Stimulated activated CD4-positive, alpha-beta T cell treated with anti-CD3 and anti-CD28 coated beads, Interleukin-15, amount 100 ng/mL, for 24 hours (primary cell): ENCODE measurements around the gene SNTG2.

Source experiments
- DNase-seq: peaks from one replicate; pipeline ENCODE4 v3.0.0-alpha.2; 2020

SNTG2 gene

DNA sequence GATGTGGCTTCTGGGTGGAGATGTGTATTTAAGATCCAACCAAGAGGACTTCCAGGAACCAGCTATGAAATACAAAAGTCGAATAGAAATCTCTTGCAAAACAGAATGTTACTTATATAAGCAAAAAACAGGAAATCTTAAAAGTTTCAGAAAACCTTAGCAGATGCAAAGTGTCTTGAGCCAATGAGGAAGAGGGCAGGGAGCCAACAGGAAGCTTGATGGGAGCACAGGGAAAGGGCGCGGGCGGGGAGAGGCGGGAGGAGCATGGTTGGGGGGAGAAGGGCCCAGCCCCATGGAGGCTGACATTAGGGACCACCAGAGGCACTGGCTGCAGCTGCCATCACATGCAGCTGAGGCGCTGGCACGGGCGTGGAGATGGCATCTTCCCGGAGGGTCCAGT is 203.3 kb downstream of the SNTG2 start:
- no peak for DNase-seq

- DNase-seq, result no peak
Observed at GRCh38 chr2:1154710-1155594, 204.3 kb downstream of the SNTG2 start.

GRCh38 chr2:1156059-1156458 is 205.4 kb downstream of the SNTG2 start:
- no peak for DNase-seq

DNA sequence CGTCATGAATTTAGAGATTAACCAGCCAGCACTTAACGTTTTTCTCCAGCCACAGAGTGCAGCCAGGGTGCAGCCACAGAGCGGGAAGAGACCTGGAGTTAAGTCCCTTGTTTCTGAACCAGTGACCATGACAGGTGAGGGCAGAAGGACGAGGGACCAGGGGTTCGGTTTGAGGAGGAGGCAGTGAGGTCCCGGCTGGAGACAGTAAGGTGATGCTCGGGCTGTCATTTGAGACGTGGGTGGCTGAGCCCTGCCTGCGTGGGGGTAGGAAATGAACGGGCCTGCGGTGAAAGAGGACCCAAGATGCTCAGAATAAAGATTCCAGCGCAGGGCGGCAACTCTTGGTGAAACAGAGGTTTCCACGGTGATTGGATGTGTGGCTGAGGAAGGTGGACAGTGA is 205.9 kb downstream of the SNTG2 start:
- DNase-seq, result no peak

GRCh38 chr2:1157107-1157506 is 206.5 kb downstream of the SNTG2 start:
- DNase-seq, result no peak

- DNase-seq, result no peak
Observed at GRCh38 chr2:1159013-1159412, 208.4 kb downstream of the SNTG2 start.

- no peak for DNase-seq
Observed at GRCh38 chr2:1162246-1162645, 211.6 kb downstream of the SNTG2 start.

DNA sequence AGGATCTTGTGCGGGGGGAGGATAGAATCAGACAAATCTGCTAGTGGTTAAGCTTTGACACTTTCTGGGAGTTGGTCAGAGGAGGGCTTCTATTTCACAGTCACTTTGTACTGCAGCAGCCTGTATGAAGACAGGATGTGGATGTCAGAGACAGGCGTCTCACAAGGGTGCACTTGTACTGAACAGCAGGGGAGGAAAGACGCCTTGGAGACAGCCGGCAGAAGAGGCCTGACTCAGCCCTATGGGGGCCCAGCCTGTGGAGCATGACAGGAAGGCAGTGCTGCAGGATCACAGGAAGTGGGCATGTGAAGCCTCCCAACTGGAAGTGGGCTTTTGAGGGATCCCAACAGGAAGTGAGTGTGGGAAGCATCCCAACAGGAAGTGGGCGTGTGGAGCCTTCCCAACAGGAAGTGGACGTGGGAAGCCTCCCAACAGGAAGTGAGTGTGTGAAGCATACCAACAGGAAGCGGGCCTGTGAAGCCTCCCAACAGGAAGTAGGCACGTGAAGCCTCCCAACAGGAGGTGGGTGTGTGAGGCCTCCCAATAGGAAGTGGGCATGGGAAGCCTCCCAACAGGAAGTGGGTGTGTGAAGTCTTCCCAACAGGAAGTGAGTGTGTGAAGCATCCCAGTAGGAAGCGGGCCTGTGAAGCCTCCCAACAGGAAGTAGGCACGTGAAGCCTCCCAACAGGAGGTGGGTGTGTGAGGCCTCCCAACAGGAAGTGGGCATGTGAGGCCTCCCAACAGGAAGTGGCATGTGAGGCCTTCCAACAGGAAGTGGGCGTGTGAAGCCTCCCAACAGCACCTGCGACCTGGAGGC is 212.3 kb downstream of the SNTG2 start:
- peak; percentile 60 for DNase-seq

GRCh38 chr2:1166976-1167375 is 216.3 kb downstream of the SNTG2 start:
- DNase-seq, result no peak

DNA sequence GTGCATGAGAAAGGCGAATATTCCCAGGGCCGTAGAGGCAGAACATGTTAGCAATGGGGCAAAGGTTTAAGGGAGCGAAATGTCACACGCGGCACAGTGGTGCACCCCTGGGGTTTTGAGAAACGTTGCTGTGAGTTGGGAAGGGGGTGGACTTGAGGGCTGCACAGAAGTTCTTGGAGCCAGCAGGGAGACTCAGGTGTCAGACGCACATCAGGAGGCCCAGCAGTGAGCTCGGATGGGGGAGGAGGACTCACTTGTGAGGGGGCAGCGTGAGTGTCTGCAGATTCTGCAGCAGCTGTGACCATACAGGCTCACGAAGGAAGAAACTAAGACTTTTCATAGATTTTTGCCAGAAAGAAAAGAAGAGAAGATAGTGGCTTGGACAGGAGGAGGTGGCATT is 218.2 kb downstream of the SNTG2 start:
- DNase-seq, result no peak

- no peak for DNase-seq
Observed at GRCh38 chr2:1169291-1169949, 218.8 kb downstream of the SNTG2 start.

- no peak for DNase-seq
Observed at GRCh38 chr2:1170241-1170640, 219.6 kb downstream of the SNTG2 start.

DNA sequence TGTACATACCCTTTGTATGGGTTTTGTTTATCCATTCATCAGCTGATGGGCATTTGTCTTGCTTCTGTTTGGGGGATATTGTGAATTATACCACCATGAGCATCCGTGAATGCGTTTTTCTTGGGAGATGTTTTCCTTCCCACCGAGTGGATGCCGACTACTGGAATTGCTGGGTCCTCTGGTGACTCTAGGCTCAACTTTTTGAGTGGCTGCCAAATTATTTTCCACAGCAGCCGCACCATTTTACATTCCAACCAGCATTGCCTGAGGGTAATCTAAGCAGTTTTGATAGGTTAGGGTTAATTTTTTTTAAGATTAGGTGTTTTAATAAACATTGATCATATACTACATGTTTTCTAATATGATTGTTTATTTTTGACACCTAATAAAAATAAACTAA is 220.1 kb downstream of the SNTG2 start:
- DNase-seq, result no peak

- DNase-seq, result no peak
Observed at GRCh38 chr2:1173528-1173927, 222.9 kb downstream of the SNTG2 start.

DNA sequence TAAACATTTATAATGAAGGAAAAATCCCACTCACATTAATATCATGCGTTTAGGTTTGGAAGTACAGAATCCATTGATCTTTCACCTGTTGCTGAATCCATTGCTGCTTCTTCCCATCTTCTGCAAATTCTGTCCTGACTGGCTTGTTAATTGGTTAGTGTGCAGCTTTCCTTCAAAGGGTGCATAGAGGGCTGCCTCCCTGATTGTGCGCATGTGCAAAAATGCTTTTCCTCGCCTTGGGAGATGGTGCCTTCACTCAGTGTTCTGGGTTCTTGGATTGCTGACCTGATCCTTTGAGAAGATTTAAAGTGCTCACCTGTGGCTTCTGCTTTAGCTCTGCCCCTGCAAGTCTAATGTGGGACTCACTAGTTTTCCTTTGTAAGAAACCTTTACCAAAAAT is 231.2 kb downstream of the SNTG2 start:
- DNase-seq, result no peak

- DNase-seq, result no peak
Observed at GRCh38 chr2:1183300-1183699, 232.7 kb downstream of the SNTG2 start.

DNA sequence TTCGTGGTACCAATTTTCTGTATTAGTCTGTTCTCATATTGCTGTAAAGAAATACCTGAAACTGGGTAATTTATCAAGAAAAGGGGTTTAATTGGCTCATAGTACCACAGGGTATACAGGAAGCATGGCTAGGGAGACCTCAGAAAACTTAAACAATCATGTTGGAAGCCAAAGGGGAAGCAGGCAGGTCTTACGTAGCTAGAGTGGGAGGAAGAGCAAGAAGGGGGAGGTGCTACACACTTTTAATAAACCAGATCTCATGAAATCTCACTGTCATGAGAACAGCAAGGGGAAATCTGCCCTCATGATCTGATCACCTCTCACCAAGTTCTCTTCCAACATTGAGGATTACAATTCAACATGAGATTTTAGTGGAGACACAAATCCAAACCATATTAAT is 235.8 kb downstream of the SNTG2 start:
- DNase-seq, result no peak

DNA sequence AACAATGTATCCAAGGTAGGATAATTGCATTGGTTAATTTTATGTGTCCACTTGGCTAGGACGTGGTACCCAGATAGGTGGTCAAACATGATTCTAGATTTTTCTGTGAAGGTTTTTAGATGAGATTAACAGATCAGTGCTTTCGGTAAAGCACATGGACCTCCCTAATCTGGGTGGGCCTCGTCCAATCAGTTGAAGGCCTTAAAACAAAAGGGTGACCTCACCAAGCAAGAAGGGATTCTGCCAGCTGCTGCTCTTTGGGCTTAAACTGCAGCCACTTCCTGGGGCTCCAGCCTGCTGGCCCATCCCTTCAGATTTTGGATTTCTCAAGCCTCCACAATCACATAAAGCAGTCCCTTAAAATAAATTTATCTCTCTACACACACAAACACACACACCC is 236.5 kb downstream of the SNTG2 start:
- DNase-seq, result no peak

DNA sequence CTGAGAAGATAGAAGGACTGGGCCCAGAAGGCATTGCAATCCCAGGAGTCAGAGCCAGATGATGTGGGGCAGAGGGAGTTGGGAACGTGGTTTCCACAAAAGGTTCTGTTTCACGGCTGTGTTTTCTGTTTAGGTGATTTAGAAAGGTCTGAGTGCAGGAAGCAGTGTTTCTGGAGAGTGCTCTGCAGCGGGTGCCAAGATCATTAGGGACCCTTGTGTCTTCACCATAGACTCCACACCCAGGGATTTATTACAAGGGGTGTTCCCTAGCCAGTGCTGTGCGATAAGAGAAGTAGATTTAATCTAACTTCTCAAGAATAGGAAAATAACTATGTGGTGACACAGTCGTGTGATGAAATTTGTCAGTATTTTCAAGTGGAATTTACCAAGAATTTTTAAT is 241.5 kb downstream of the SNTG2 start:
- no peak for DNase-seq

DNA sequence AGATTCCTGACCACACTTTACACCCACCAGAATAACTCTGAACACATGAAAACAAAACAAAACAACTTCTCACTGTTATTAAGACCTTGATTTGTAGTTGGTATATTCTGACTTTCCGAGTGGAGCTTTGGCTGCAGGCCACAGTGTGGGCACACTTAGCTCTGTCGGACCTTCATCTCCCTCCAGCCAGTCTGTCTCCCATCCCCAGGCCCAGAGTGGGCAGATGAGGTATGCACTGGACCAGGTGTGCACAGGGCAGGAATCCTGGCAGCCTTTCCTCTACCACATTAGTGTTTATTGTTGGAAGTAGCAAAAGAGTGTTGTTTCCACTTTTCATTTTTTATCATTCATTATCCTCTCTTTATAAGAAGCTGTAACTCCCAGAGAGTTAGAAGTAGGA is 243.2 kb downstream of the SNTG2 start:
- DNase-seq, result no peak

- DNase-seq, result no peak
Observed at GRCh38 chr2:1203772-1204171, 253.1 kb downstream of the SNTG2 start.

DNA sequence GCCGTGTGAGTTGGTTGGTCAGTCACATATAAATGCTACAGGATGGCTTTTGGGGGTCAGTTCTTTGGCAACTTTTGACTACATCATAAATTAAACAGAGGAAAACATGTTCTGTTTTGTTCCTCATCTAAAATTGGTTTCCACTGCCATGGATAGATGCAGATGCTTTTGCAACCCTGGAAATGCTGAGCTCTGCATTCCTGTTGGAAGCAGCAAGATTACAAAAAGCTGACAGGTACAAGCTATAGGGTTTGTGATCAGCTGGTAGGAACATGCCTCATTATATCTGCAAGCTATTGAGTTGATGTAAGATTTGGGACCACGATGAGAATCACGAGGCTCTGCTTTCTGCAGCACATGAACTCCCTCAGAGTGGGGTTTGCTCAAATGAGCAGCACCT is 255.2 kb downstream of the SNTG2 start:
- DNase-seq, result no peak

DNA sequence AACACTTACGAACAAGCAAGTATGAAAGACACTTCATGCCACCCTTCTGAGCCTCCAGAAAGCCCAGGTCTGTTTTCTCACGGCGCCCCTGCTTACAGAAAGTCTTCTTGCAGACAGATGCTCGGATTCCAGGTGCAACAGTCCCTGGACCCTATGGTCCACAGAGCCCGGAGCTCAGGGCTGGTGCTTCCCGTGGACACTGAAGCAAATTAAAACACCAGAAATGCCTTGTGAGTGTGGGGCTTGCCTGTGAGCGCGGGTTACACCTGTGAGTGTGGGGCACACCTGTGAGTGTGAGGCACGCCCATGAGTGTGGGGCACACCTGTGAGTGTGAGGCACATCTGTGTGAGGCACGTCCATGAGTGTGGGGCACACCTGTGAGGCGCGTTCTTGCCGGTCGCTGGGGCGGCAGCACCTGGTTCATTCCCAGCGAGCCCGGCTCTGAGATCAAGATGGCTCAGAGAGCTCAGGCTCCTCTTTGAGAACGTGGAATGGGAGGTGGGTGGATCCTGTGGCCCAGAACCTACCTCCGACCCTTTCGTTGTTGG is 257.4 kb downstream of the SNTG2 start:
- DNase-seq, result no peak
